HG03280 (cell line): ENCODE results near the gene SDF2L1.
"Not testable (repeated sequence)": the region's sequence is repeated elsewhere in the genome, so short reads cannot be mapped to it uniquely, and the experiment has no call there.

Experiments used
- ATAC-seq: cut with Tn5 transposase; IDR thresholded peaks from one replicate; pipeline ENCODE4 v1.9.1; 2021; ENCODE audit warnings: mild to moderate bottlenecking, moderate library complexity; ENCODE audit not compliant: unreplicated experiment

SDF2L1 gene

GRCh38 chr22:21635771-21636510, 6.2 kb upstream of the SDF2L1 start:
- ATAC-seq = no peak

- no peak for ATAC-seq
Measured at GRCh38 chr22:21636629-21637218, 5.4 kb upstream of the SDF2L1 start.

GRCh38 chr22:21637450-21637849, 4.7 kb upstream of the SDF2L1 start:
- ATAC-seq = not testable (repeated sequence)

- no peak for ATAC-seq
Measured at GRCh38 chr22:21639359-21639758, 2.7 kb upstream of the SDF2L1 start.

- no peak for ATAC-seq
Measured at GRCh38 chr22:21640810-21641209, 1.3 kb upstream of the SDF2L1 start.

GRCh38 chr22:21641417-21641788, 699 bp upstream of the SDF2L1 start:
- peak; percentile 2 for ATAC-seq

- no peak for ATAC-seq
Measured at GRCh38 chr22:21642584-21643448, 714 bp downstream of the SDF2L1 start.

- ATAC-seq = no peak
Measured at GRCh38 chr22:21643533-21644357, 1.6 kb downstream of the SDF2L1 start.

GRCh38 chr22:21645513-21645912, 3.4 kb downstream of the SDF2L1 start:
- ATAC-seq = not testable (repeated sequence)

GRCh38 chr22:21646608-21647590, 4.8 kb downstream of the SDF2L1 start:
- ATAC-seq = no peak

GRCh38 chr22:21650280-21650679, 8.2 kb downstream of the SDF2L1 start:
- no peak for ATAC-seq

- ATAC-seq = no peak
Measured at GRCh38 chr22:21650823-21651520, 8.9 kb downstream of the SDF2L1 start.

- no peak for ATAC-seq
Measured at GRCh38 chr22:21651521-21652009, 9.5 kb downstream of the SDF2L1 start.

GRCh38 chr22:21652010-21652546, 10.0 kb downstream of the SDF2L1 start:
- peak; percentile 84 for ATAC-seq

- peak; percentile 9 for ATAC-seq
Measured at GRCh38 chr22:21652547-21653545, 10.7 kb downstream of the SDF2L1 start.

GRCh38 chr22:21657020-21657359, 14.9 kb downstream of the SDF2L1 start:
- no peak for ATAC-seq

- peak; percentile 78 for ATAC-seq
Measured at GRCh38 chr22:21657360-21658032, 15.4 kb downstream of the SDF2L1 start.
